NCI-H345 treated with DMSO at 0.1 percent for 48 hours (cell line): ENCODE measurements around the gene KCNMA1.

Source experiments
- DNase-seq: peaks from one replicate; lab custom pipeline; 2025; ENCODE audit not compliant: unreplicated experiment; lab: John Stamatoyannopoulos, UW

KCNMA1 gene

GRCh38 chr10:77253556-77254064 lies 384.0 kb downstream of the KCNMA1 start:
- DNase-seq: no peak

- no peak for DNase-seq
These were observed 384.5 kb downstream of the KCNMA1 start for GRCh38 chr10:77253147-77253545.

GRCh38 chr10:77252380-77253146 lies 385.0 kb downstream of the KCNMA1 start:
- no peak for DNase-seq

GRCh38 chr10:77251297-77252013 lies 386.2 kb downstream of the KCNMA1 start:
- DNase-seq: no peak

GRCh38 chr10:77249901-77250459 lies 387.6 kb downstream of the KCNMA1 start:
- no peak for DNase-seq

- DNase-seq: no peak
These were observed 389.4 kb downstream of the KCNMA1 start for GRCh38 chr10:77248104-77248790.

GRCh38 chr10:77247031-77247990 lies 390.3 kb downstream of the KCNMA1 start:
- no peak for DNase-seq

- DNase-seq: no peak
These were observed 391.7 kb downstream of the KCNMA1 start for GRCh38 chr10:77245953-77246352.

GRCh38 chr10:77244746-77245145 lies 392.9 kb downstream of the KCNMA1 start:
- no peak for DNase-seq

- no peak for DNase-seq
These were observed 393.3 kb downstream of the KCNMA1 start for GRCh38 chr10:77244286-77244685.

GRCh38 chr10:77241350-77241725 lies 396.3 kb downstream of the KCNMA1 start:
- DNase-seq: no peak

- DNase-seq: no peak
These were observed 396.8 kb downstream of the KCNMA1 start for GRCh38 chr10:77240706-77241349.

- DNase-seq: no peak
These were observed 397.5 kb downstream of the KCNMA1 start for GRCh38 chr10:77240041-77240652.

- no peak for DNase-seq
These were observed 400.5 kb downstream of the KCNMA1 start for GRCh38 chr10:77237120-77237519.

GRCh38 chr10:77236700-77237099 lies 400.9 kb downstream of the KCNMA1 start:
- no peak for DNase-seq

- DNase-seq: no peak
These were observed 401.6 kb downstream of the KCNMA1 start for GRCh38 chr10:77236029-77236428.

- DNase-seq: no peak
These were observed 403.0 kb downstream of the KCNMA1 start for GRCh38 chr10:77234599-77234998.

GRCh38 chr10:77233466-77233865 lies 404.1 kb downstream of the KCNMA1 start:
- DNase-seq: no peak

GRCh38 chr10:77231884-77232610 lies 405.6 kb downstream of the KCNMA1 start:
- no peak for DNase-seq
